RCC 7860 (cell line): ENCODE results near the gene LRBA.
"Not testable (repeated sequence)": the region's sequence is repeated elsewhere in the genome, so short reads cannot be mapped to it uniquely, and the experiment has no call there.

Source experiments
- DNase-seq: peaks from one replicate; pipeline ENCODE4 v3.0.0-alpha.2; 2015; ENCODE audit warnings: low spot score
- FAIRE-seq: peaks from 2 replicates; lab custom pipeline; 2012; peaks lifted over from hg19 to GRCh38; lab: Jason Lieb, UNC

Gene LRBA

DNA sequence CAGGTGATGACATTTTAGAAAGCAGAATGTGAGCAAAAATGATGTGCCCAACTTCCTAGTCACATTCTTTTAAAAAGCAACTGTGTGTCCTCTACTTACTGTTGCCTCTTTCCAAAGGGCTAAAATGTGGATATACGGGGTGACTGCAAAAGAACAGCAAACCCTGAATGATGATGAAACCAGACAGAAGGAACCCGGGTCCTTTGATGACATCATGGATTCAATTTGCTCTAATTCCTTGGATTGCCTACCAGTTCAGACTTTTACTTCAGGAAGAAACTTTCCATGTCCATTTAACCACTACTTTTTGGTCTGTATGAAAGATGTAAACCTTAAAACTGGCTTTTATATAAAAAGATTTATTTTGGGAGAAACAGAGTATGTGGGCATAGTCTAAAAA lies 624.0 kb downstream of the LRBA start:
- DNase-seq (no peak), FAIRE-seq (no peak)

DNA sequence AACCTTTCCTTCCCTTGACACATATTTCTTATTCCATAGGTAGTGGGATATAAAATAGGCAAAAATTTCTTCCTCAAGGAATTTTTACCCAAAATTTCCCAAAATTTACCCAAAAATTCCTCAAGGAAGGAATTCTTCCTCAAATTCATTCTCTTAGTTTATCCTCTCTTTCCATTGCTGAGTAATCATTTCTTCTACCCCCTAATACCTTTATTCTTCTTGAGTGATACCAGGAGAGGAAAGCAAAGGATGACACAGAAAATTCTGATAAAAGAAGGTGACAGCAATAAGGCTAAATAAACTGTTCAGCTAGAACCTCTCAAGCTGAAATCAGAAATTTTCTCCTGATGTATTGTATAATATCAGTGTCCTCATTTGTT lies 624.6 kb downstream of the LRBA start:
- FAIRE-seq (no peak), DNase-seq (no peak)

DNA sequence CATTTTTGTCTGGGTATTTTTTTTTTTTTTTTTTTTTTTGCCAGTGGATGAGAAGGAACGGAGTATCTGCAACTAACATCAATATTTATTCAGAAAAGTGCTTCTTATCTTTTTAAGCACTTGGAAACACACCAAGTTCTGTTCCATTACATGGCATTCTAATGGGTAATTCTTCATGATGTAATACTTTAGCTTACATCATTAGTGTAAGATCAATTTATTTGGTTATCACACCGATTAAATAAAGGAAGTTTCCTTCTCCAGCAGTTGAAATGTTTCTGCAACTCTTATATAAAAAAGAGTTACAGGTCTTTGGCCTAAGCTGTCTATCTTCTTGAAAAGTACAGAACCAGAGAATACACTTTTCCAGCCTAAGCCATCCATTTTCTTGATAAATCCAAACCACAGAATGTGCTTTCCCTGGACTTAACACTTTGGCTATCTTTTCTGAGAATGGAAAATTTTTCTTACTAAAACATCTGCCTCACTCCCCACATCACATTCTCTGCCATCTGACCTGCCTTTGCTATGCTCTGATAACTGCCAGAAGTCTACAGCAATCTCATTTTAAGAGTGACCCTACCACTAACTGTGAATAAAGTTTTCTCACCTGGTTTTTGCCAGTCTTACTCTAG lies 625.1 kb downstream of the LRBA start:
- no peak for FAIRE-seq
- no peak for DNase-seq

DNA sequence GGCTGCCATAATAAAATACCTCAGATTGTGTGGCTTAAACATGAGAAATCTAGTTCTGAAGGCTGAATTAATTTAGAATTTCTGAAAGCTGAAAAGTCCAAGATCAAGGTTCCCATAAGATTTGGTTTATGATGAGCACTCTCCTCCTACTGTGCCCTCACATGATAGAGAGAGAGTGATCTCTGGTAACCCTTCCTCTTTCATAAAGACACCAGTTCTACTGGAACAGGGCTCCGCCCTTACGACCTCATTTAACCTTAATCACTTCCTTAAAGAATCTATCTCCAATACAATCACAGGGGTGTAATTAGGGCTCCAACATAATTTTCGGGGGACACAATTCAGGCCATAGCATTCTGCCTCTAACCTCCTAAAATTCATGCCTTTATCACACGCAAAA lies 627.1 kb downstream of the LRBA start:
- no peak for DNase-seq
- no peak for FAIRE-seq

DNA sequence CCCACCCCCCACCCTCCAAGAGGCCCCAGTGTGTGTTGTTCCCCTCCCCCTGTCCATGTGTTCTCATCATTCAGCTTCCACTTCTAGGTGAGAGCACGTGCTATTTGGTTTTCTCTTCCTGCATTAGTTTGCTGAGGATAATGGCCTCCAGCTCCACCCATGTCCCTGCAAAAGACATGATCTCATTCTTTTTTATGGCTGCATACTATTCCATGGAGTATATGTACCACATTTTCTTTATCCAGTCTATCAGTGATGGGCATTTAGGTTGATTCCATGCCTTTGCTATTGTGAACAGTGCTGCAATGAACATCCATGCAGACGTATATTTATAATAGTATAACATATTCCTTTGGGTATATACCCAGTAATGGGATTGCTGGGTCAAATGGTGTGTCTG lies 628.7 kb downstream of the LRBA start:
- not testable (repeated sequence) for DNase-seq, FAIRE-seq

DNA sequence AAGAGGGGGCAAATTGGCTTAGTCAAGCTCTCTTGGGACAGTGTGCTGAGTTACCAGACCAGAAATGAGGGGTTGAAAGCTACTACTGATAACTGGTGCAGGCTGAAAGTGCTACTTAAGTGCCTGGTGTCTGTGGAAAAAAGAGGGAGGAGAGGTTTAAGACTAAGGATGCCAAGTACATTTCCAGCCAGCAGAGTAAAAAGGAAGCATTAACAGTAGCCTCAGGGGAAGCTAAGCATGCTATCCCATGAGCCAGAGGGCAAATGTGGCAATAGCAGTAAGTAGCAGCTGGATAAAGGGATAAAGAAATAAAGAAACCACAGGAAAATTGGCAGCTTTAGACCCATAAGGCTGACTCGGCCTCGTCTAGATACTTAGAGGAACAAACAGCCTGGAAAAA lies 629.5 kb downstream of the LRBA start:
- DNase-seq, result no peak

DNA sequence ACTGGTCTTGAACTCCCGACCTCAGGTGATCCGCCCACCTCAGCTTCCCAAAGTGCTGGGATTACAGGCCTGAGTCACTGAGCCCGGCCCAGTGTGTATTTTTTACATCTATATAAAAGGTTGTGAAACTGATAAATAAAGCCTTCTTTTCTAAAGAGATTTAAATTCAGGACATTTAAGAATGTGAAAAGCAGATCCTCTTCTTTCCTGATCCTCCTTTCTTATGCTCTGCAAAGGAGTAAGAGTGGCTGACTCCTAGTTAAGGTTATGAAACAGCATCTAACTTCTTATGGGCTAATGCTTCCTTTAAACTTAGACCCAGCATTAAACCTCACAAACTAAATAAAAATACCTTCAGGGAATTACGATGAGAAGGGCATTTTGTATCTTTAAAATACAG lies 630.8 kb downstream of the LRBA start:
- FAIRE-seq (no peak), DNase-seq (no peak)

More for the DNA sequence above, 629.5 kb downstream of the LRBA start:
- no peak for FAIRE-seq

DNA sequence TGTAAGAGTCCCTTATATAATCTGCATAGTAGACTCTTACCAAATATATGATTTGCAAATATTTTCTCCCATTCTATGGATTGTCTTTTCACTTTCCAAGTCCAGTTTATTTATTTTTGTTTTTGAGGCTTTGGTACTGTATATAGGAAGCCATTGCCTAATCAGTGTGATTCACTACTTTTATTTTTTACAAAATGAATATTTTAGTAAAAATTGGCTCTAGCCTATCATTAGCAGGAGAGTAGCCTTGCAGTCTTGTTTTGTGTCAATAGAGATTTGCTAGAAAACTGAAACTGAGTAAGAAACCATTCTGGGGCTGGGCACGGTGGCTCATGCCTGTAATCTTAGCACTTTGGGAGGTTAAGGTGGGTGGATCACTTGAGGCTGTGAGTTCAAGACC lies 633.1 kb downstream of the LRBA start:
- no peak for FAIRE-seq
- no peak for DNase-seq

DNA sequence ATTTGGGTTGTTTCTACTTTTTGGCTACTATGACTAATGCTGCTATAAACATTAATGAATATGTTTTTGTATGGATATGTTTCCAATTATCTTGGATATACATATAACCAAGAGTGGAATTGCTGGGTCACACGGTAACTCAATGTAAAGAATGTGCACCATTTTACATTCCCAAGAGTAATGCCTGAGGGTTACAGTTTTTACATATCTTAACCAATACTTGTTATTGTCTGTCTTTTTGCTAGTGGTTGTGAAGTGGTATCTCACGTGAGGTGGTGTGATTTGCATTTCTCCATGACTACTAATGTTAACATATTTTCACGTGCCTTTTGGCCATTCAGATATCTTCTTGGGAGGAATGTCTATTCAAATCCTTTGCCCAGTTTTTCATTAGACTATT lies 633.5 kb downstream of the LRBA start:
- FAIRE-seq, result no peak
- no peak for DNase-seq

DNA sequence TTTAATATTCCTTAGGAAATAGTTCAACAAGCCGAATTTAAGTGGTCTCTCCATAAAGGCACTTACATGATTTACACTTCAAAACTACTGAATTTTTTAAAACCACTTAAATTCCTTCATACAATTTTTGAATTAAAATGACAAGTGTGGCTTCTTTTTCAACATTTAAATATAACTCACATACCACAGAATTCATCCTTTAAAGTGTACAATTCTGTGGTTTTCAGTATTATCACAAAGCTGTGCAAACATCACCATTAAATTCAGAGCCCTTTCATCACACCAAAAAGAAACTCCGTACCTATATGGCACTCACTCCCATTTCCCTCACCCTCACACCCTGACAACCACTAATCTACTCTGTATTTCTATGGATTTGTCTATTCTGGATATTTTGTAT lies 634.0 kb downstream of the LRBA start:
- FAIRE-seq (no peak), DNase-seq (no peak)

DNA sequence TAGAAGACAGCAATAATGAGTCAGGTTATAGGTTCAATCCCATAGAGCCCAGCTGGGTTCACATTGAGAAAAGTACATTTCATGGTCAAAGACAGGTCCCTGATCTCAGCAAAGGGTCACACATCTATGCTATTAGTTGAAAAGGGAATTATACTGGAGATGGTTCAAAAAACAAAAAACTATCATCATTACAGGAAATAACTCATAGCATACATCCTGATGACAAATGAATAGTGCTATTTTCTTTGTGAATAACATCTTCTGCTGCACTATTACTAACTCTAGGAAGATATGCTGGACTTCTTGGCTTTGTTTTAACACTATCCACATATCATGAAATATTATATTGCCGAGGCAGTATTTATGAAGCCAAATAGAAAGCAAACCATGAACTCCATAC lies 635.6 kb downstream of the LRBA start:
- no peak for DNase-seq
- no peak for FAIRE-seq

DNA sequence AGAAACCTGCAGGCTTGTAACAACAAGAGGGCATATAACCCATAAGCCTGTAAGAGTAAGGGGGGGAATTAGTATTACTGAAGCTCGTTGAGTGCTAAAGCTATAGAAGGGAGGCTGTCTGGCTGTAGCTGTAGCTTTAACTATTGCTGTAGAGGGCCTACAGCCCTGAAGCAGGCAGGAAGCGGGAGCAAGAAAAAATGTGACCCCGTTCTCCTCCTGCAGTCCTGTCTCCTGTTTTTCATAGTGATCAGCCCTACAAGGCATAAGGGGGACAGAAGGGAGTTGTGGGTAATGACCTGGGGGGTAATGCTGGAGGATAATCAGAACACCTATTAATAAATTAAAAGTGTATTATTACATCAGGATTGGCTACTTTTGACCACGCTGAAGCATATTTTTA lies 640.1 kb downstream of the LRBA start:
- DNase-seq (no peak), FAIRE-seq (no peak)

DNA sequence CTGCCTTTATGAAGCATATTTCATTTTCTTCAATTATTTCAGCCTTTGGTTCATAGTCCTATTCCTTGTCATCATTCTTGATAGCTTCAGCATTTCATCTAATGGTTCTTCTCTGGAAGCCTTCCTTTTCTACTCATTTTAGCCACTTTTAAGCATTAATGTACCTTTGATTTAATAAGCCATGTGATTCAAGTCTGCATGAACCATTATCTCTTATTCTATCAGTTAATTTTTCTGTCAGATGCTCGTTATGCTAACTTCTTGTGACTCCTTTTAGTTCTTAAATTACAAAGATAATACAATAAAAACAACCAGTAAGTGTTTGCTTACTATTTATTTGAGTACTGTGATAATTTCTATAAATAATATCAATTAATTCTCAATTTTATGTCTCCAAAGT lies 643.2 kb downstream of the LRBA start:
- DNase-seq (no peak), FAIRE-seq (no peak)

DNA sequence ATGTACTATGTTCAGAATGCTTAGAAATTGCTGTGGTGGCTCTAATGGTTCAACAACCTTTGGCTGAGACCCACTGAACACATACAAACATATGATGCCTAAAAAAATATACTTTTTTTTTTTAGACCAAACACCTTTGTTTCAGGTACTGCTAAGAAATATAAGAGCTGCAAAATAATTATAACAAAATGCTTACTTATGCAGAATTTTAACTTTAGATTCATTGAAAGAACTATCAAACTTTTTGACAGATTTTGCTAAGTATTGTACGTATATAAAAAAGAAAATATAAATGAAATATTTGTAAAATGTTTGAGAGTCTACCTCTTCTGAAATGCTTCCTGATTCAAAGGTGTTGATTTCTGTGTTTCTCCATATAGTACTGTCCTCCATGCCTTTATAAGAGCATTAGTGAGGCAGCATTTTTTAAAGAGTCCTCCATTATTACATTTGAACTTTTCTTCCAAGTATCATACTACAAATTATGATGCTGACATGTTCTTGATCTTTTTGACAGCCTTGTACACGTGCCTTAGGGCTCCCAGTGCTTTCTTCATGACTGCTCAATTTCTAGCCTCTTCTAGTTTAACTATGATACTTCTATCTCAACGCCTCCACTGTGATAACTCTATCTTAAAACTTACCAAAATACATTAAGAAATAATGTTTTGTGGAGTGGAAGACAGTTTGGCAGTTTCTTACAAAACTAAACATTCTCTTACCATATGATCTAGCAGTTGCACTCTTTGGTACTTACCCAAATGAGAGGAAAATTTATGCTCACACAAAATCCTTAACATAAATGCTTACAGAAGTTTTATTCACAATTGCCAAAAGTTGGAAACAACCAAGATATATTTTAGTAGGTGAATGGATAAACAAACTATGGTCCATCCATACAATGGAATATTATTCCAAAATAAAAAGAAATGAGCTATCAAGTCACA lies 645.4 kb downstream of the LRBA start:
- DNase-seq (no peak), FAIRE-seq (no peak)

DNA sequence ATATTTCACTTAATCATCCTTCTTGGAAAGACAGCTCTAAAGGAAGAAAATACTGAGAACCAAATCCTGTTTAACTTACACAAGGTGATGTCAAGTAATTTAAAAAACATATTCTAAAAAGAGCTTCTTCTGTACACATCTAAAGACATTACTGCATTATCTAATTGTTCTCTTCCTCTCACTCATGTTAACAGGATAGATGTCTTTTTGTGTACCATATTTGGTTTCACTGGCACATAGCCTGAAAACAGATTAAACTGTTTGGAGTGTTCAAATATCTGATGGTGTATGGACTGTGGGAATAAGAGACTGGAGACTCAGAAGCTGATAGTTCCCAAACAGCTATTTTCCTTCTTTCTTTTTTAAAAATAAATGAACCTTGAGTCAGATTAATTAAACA lies 646.4 kb downstream of the LRBA start:
- DNase-seq (no peak), FAIRE-seq (no peak)

DNA sequence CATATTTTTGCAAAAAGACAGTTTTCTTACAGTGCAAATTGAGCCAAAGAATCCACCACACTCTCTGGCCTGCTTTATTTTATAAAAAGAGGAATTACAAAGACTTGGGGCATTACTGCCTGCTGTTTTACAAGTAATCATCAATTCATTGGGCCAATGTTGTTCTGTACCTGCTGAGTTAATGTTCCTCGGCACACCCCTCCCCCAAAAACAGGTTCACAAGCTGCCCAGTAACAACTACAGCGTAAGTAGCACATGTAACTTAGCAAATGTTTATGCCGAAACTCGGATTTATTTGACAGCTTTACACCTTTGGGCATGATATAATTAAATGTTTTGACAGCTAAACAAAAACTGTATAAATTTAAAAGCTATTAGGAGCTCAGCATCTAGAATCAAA lies 647.8 kb downstream of the LRBA start:
- DNase-seq (no peak), FAIRE-seq (no peak)

DNA sequence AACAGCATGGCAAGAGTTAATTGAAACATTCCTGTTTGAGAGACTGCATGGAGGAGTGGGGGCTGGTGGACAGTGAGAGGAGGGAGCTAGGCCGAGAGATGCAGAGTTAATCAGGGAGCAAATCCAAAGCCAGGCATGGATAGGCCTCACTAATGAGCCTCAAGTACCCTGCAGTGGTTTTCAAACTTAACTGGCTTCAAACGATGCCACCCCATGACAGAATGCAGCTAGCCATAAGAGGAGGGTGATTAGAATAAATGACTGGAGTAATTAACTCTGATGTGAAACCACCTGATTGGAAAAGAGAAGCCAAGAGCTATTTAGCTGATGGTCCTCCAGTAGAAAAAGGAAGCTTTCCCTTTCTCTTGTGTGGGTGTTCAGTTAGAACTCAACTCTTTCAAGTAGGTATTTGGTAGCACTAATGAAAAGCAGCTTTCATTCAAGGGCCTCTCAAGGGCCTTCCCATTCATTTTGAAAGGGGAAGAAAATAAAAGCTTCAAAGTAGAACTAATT lies 648.5 kb downstream of the LRBA start:
- FAIRE-seq (no peak), DNase-seq (no peak)

DNA sequence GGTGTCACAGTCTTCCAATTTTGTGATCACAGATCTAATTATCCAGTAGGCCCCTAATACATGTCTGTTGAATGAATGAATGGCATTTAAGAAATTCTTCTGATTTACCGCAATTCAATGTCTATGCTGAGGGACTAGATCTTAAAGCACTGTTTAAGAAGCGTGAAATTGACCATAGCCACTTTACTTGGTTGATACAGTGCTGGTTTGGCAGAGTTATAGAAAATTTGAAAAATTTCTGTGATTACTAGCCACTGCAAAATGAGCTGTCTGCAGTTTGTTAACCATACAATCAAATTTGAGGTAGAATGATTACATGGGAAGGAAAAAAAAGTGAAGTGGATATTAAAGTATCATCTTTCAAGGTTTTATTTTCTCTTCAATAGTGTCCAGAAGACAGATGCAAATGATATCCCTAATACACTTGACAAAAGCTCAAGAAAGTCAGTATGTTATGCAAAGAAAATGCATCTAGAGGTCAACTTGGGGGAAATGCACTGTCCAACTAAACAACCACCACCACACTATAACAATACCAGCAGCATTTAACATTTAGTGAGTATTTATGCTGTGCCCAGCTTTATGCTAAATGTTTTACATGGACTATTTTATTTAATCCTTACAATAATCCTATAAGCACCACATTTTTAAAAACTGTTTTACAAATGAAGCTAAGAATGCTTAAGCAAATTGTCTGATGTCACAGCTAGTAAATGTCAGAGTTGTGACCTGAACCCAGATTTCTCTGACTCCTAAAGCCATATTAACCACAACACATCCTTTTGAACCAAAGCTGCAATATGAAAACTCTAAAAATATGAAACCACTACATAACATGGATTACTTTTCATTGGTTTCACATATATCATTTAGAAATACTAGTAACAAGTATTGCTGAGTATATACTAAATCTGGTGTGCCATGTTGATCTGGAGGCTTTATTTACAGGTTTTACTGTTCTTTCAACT lies 651.1 kb downstream of the LRBA start:
- no peak for DNase-seq
- no peak for FAIRE-seq

DNA sequence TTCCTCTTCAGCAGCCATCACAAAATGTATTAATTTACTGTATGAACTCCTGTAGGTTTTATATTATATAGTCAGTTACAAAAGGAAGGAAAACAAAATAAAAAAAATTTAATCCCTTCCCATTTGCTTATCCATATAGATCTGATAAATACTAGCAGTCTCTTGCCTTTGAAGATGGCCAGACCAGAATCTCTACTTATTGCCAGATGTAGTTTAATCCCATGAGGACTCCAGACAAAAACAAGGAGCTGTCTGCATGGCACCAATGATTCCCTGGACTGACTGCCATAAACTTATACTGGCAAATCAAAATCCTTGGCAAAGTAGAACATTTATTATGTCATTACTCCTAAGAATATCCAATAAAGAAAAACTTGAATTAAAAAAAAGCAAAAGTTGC lies 656.4 kb downstream of the LRBA start:
- FAIRE-seq, result no peak
- no peak for DNase-seq

DNA sequence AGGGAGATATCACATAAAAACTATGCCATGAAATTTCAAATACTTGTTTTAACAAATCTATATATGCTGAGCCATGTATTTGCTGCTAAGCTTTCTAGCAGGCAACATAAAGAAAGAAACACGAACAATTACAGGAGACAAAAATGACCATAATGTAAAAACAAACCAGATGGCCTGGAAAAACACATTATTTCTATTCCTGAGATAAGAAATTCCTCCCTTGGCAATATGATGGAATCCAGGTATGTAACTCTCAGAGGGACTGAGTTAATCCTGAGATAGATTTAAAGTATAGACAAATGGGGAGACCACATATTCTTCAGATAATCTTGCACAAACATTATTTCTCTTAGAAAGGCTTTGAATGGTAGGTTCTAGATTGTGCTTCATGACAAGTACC lies 657.3 kb downstream of the LRBA start:
- FAIRE-seq (no peak), DNase-seq (no peak)

DNA sequence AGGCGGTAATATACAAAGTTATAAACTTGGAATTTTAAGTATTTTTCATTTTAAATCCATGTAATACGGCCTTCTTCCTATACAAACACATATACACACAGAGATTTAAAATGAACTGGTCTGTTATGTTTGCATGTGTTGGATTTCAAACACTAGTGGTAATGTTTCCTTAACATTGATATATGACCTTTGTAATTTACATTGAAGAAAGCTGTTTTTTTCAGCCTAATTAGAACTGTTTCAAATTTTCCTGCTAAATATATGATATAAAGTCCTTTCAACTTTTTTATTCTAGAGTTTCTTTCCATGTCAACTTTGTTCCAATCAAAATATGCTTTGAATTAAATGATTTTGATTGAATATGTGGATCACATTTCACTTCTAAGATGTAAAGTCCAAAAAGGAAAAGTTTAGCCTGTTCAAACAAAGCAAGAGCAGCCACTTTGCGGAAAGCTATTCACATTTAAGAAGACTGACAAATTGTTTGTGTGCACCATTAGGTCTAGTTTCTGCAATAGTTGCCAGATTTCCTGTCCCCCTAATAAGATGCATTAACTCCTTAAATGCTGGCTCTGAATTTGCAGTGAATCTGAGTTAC lies 659.1 kb downstream of the LRBA start:
- no peak for DNase-seq

More for the DNA sequence above, 659.1 kb downstream of the LRBA start:
- FAIRE-seq, result no peak
